H1 (cell line): ENCODE data around the gene PIGU. TPM values are rescaled to one million over a fixed set of nuclear protein-coding genes. Genes with fewer than 3 reads are reported as not detected.

Source experiments
- ASH2L ChIP-seq: fragments of 200-600, 300-600 bp; sonication (generic); IDR thresholded peaks from one replicate; pipeline ENCODE4 v1.7.1; 2017; ENCODE audit warnings: low read length
- EGR1 ChIP-seq: IDR thresholded peaks from 2 replicates; pipeline ENCODE4 v1.6.1; 2011; ENCODE audit warnings: low read depth, low read length, borderline replicate concordance
- KDM4A ChIP-seq: IDR thresholded peaks from one replicate; pipeline ENCODE4 v1.7.1; 2012; ENCODE audit warnings: low read depth, mild to moderate bottlenecking, moderate library complexity, low read length, inconsistent platforms; ENCODE audit not compliant: severe bottlenecking
- TBP ChIP-seq: IDR thresholded peaks from 2 replicates; pipeline ENCODE4 v1.6.1; 2011; ENCODE audit warnings: low read depth, low read length, improper control_type of control experiment
- TEAD4 ChIP-seq: IDR thresholded peaks from 2 replicates; pipeline ENCODE4 v1.6.1; 2012; ENCODE audit warnings: low read depth, low read length, inconsistent platforms, mixed read lengths
- ZNF274 ChIP-seq: IDR thresholded peaks from 2 replicates; pipeline ENCODE4 v1.7.0; 2012; ENCODE audit warnings: low read length, borderline replicate concordance; ENCODE audit errors: extremely low read depth
- polyA plus RNA-seq, 7 experiments: library from polyadenylated mRNA; depleted of rRNA in 3 of 7; stranded (reverse) in 5 of 7; unstranded in 2 of 7; fragments of >200 nt in 5 of 7; fragments of 200-250 nt in 2 of 7; gene quantifications; 1 replicate in 5 of 7; 2 replicates in 1 of 7; 4 replicates in 1 of 7; pipeline versions ENCODE4 v1.2.1 to v1.2.3, GENCODE V29; 2011 to 2013; ENCODE audit warnings: missing spikeins in 2 of 7, mixed read lengths in 2 of 7
- total RNA-seq: library from RNA; stranded (reverse); fragmentation: NEBNext Ultra II Directional; extraction: Animal tissue kit (Norgen Biotek cat#: 25700); gene quantifications from 2 replicates; pipeline ENCODE4 v1.2.1, GENCODE V29; 2021

The PIGU gene
- total and polyA plus RNA-seq, 2 of the 8 experiments (the other 6 are each of a cell fraction or from before 2014, with no cell fraction given), result 28.3 to 117 TPM

DNA sequence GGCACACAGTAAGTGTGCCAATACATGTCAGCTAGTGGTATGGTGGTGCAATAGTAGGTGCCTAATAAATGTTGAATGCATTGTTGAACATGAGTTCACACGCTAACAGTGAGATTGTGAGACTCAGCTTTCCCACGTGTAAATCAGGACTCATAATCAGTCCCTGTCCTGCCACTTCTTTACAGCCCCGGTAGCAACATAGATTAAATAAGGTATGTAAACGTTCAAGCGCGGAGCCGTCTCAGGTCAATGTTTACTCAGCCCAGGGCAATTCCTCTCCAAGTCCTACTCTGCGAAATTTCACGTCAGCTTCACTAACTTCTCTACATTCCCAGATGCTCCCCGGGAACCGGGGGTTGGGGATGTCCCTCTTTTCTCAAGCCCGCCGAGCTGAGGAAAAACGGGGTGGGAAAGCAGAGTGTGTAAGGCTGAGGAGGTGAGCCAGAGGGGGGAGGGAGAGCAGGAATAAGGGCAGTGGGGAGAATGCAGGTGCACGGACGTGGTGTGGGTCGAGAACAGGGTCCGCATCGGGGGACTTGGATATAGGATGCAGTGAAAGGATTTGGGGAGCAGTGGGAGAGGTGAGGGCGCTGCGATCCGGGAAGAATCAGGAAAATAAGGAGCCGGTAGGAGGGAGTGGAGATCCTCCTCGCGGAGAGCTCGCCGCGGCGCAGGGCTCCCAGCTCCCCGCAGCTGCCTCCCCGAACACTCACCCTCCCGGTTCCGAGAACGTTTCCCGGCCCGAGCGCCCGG is 26.7 kb upstream of the PIGU start (continued):
- peak; percentile 73 for TF ChIP-seq KDM4A
- no peak for TF ChIP-seq TBP
- TF ChIP-seq ASH2L, result peak; percentile 45
- no peak for TF ChIP-seq EGR1
- TF ChIP-seq ZNF274, result no peak
- TF ChIP-seq TEAD4, result no peak
